Measurements from ENCODE around the gene FAM162B. TPM values are rescaled to one million over a fixed set of nuclear protein-coding genes. Genes with fewer than 3 reads are reported as not detected.
"Not testable (repeated sequence)": the region's sequence is repeated elsewhere in the genome, so short reads cannot be mapped to it uniquely, and the experiment has no call there.

FAM162B gene
- total RNA-seq, 6 donors from 2014 or later, result 0.89 to 14.3 (median 4.1) TPM

- no peak overlapping the region for H3K4me3 ChIP-seq
- TF ChIP-seq POLR2A (IDR thresholded peaks at IDR 0.05) (no peak), CTCF (IDR thresholded peaks at IDR 0.05) (no peak), EP300 (IDR thresholded peaks at IDR 0.05) (no peak), POLR2AphosphoS5 (IDR thresholded peaks at IDR 0.05) (no peak)
- no peak for DNase-seq
- ATAC-seq (ENCODE audit: low FRiP score in 2 of 2), result no peak
- peaks cover 0 to 54% (median 19%) of the 10 kb centered on the region in 4 donors for H3K36me3 ChIP-seq
- no peaks in the 10 kb centered on the region for H3K4me1 ChIP-seq
- 86 to 89% methylated on average over 2 of the region's 2 CpGs for WGBS, 2 donors
- H3K27me3 ChIP-seq, result no peaks in the 10 kb centered on the region
- H3K9me3 ChIP-seq, result no peaks in the 10 kb centered on the region
- H3K27ac ChIP-seq, result no peak overlapping the region
Observed at GRCh38 chr6:116714761-116715160, 50.8 kb downstream of the FAM162B start.

DNA sequence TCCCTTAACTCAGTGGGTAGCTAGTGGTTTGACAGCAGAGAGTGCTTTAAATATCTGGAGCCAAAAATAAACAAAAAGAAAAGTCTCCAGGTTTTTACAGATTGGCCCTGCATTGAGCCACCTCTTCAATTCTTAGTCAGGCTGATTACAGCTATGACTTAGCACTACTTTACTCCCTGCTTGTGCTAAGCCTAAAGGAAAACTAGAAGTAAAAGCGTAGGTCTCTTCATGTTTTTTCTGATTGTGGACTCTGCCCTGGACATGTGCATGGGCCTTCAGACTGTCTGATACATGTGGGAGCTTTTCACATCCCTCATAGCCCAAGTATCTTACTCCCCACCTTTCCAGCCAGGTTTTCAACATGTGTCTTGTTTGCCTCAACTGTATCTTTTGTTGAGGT, 51.2 kb downstream of the FAM162B start:
- no peak overlapping the region for H3K27ac ChIP-seq
- no peaks in the 10 kb centered on the region for H3K27me3 ChIP-seq
- H3K4me1 ChIP-seq, result no peaks in the 10 kb centered on the region
- WGBS, 2 donors, result 92 to 95% methylated on average over 1 of the region's 1 CpG
- H3K9me3 ChIP-seq, result no peaks in the 10 kb centered on the region
- no peak overlapping the region for H3K4me3 ChIP-seq
- peaks cover 0 to 50% (median 16%) of the 10 kb centered on the region in 4 donors for H3K36me3 ChIP-seq
- TF ChIP-seq POLR2A (IDR thresholded peaks at IDR 0.05) (no peak), EP300 (IDR thresholded peaks at IDR 0.05) (no peak), POLR2AphosphoS5 (IDR thresholded peaks at IDR 0.05) (no peak), CTCF (IDR thresholded peaks at IDR 0.05) (no peak)
- no peak for ATAC-seq (ENCODE audit: low FRiP score in 2 of 2)
- DNase-seq, result no peak

DNA sequence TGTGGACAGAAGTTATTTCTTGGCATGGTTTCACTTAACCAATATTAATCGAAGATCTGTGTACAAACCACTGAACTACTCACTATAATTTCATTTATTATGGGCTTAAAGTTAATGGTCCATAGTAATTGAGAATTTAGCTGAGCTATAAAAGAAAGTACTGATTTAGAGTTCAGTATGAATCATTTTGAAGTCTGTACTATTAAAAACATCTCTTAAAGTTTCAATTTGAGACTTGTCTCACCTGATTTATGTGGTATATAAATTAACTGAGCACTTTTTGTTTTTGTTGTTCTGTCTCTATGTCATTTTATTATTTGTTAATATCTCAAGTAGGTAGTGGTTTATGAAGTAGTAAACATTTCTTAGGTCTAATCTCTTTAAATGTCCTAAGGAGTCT, 59.6 kb downstream of the FAM162B start:
- DNase-seq, result no peak
- Histone ChIP-seq H3K4me1 (no peaks in the 10 kb centered on the region), H3K36me3 (peaks cover 6 to 49% (median 19%) of the 10 kb centered on the region in 4 donors), H3K27me3 (no peaks in the 10 kb centered on the region), H3K4me3 (no peak overlapping the region), H3K27ac (no peak overlapping the region), H3K9me3 (no peaks in the 10 kb centered on the region)
- WGBS, 2 donors, result 83 to 91% methylated on average over 1 of the region's 1 CpG
- TF ChIP-seq CTCF (IDR thresholded peaks at IDR 0.05) (no peak), POLR2A (IDR thresholded peaks at IDR 0.05) (no peak), EP300 (IDR thresholded peaks at IDR 0.05) (no peak), POLR2AphosphoS5 (IDR thresholded peaks at IDR 0.05) (no peak)
- ATAC-seq (ENCODE audit: low FRiP score in 2 of 2), result no peak

DNA sequence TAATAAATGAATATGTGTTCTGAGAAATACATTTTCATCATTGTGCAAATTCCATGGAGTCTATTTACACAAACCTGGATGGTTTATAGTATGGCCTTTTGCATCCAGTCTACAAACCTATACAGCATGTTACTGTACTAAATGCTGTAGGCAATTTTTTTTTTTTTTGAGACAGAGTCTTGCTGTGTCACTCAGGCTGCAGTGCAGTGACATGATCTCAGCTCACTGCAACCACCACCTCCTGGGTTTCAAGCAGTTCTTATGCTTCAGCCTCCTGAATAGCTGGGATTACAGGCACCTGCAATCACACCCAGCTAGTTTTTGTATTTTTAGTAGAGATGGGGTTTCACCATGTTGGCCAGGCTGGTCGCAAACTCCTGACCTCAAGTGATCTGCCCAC, 61.6 kb downstream of the FAM162B start:
- peaks cover 6 to 54% (median 19%) of the 10 kb centered on the region in 4 donors for H3K36me3 ChIP-seq
- WGBS, 2 donors, result 100% methylated on average over 1 of the region's 1 CpG
- H3K27ac ChIP-seq; H3K4me3 ChIP-seq; H3K27me3 ChIP-seq; ATAC-seq (ENCODE audit: low FRiP score in 2 of 2); DNase-seq; H3K4me1 ChIP-seq; H3K9me3 ChIP-seq: not testable (repeated sequence)

Other genes with a start within 250 kb of the FAM162B start
- 1 to 10 TPM in 1 of 6 donors, under 1 TPM in 2, not detected in 3; 0.20 to 1.4 (median 0.29) TPM for gene TRAPPC3L, start 220.0 kb downstream of the FAM162B start, total RNA-seq
- gene CALHM4, start 212.0 kb downstream of the FAM162B start, total RNA-seq, result not detected
- 10 to 100 TPM; 11.5 to 35.1 (median 30.9) TPM for gene RWDD1, start 194.2 kb downstream of the FAM162B start, total RNA-seq
- 10 to 100 TPM in 2 of 6 donors, 1 to 10 TPM in 4; 1.2 to 28.7 (median 4.7) TPM for gene RSPH4A, start 149.2 kb downstream of the FAM162B start, total RNA-seq
- 10 to 100 TPM in 2 of 6 donors, 1 to 10 TPM in 4; 4.6 to 17.8 (median 9.5) TPM for gene ZUP1, start 97.0 kb downstream of the FAM162B start, total RNA-seq
- gene KPNA5, start 84.5 kb downstream of the FAM162B start, total RNA-seq, result 10 to 100 TPM in 3 of 6 donors, 1 to 10 TPM in 3; 3.1 to 20.1 (median 9.2) TPM
- not detected for gene GPRC6A, start 63.4 kb upstream of the FAM162B start, total RNA-seq
- gene RFX6, start 111.5 kb upstream of the FAM162B start, total RNA-seq, result under 1 TPM in 1 of 6 donors, not detected in 5; 0.11 TPM